Fibroblast of mammary gland (primary cell): ENCODE data around the gene OR7A5.

Source experiments
- DNase-seq: peaks from one replicate; pipeline ENCODE4 v3.0.0-alpha.2; 2010; ENCODE audit warnings: low read depth
- H3K4me3 ChIP-seq: 2 replicates; pipeline ENCODE4 v1.5.1; 2011; ENCODE audit warnings: low read depth, mild to moderate bottlenecking, low read length, moderate library complexity; ENCODE audit not compliant: control insufficient read depth
- CTCF ChIP-seq: conservative IDR thresholded peaks from 2 replicates; pipeline ENCODE4 v1.5.1; 2011; ENCODE audit warnings: low read depth, low read length, inconsistent platforms; ENCODE audit not compliant: control insufficient read depth, insufficient read depth

Gene OR7A5

GRCh38 chr19:14835011-14835410 is at the start of gene OR7A5, which contains the start of gene OR7C1:
TSS of gene OR7A5 (minus strand) at chr19:14835185. CDS start at chr19:14828241, 6,944 bp downstream.
TSS of gene OR7C1 (minus strand) at chr19:14835185. CDS start at chr19:14800136, 35,049 bp downstream.
- TF ChIP-seq CTCF, result no peak
- no peak within 1 kb of the TSS for H3K4me3 ChIP-seq
- DNase-seq, result peak; percentile 63

- peak; percentile 11 for DNase-seq
- TF ChIP-seq CTCF, result peak; percentile 45
- H3K4me3 ChIP-seq, result no peak overlapping the region
These were observed 36.7 kb upstream of the OR7A5 start for GRCh38 chr19:14871619-14872230.

GRCh38 chr19:14868497-14868896 is 33.5 kb upstream of the OR7A5 start:
- TF ChIP-seq CTCF, result no peak
- no peak for DNase-seq
- no peak overlapping the region for H3K4me3 ChIP-seq

- DNase-seq, result no peak
- TF ChIP-seq CTCF, result no peak
- H3K4me3 ChIP-seq, result no peak within 1 kb of the TSS
These were observed 13.8 kb upstream of the OR7A5 start, which contains the start of gene OR7A10 for GRCh38 chr19:14848822-14849221. TSS of gene OR7A10 (minus strand) at chr19:14848922. CDS start at chr19:14841877, 7,045 bp downstream.

- no peak overlapping the region for H3K4me3 ChIP-seq
- DNase-seq, result peak; percentile 28
- TF ChIP-seq CTCF, result no peak
These were observed 8.6 kb upstream of the OR7A5 start for GRCh38 chr19:14843578-14843977.

- no peak for DNase-seq
- H3K4me3 ChIP-seq, result no peak overlapping the region
- TF ChIP-seq CTCF, result no peak
These were observed 8.2 kb upstream of the OR7A5 start for GRCh38 chr19:14843169-14843568.

GRCh38 chr19:14840206-14840605 is 5.2 kb upstream of the OR7A5 start:
- H3K4me3 ChIP-seq, result no peak overlapping the region
- DNase-seq, result peak; percentile 25
- TF ChIP-seq CTCF, result no peak
